Hepatocyte (in vitro differentiated cells): ENCODE results near the gene B3GNT3. TPM values are rescaled to one million over a fixed set of nuclear protein-coding genes. Genes with fewer than 3 reads are reported as not detected.
"Not testable (repeated sequence)": the region's sequence is repeated elsewhere in the genome, so short reads cannot be mapped to it uniquely, and the experiment has no call there.

Experiments used
- DNase-seq: peaks from one replicate; pipeline ENCODE4 v3.0.0-alpha.2; 2016; ENCODE audit warnings: low spot score
- H2AFZ ChIP-seq: fragments of 200-600 bp; sonication (generic); 2 replicates; pipeline ENCODE4 v1.6.0; 2016; ENCODE audit warnings: antibody characterized with exemption, mild to moderate bottlenecking
- H3K27ac ChIP-seq: fragments of 200-600 bp; sonication (generic); 2 replicates; pipeline ENCODE4 v1.5.1; 2016; ENCODE audit warnings: mild to moderate bottlenecking
- H3K27me3 ChIP-seq: fragments of 200-600 bp; sonication (generic); 2 replicates; pipeline ENCODE4 v1.6.1; 2016
- H3K36me3 ChIP-seq: fragments of 200-600 bp; sonication (generic); replicated peaks from 2 replicates; pipeline ENCODE4 v1.5.1; 2016; ENCODE audit warnings: low read depth; ENCODE audit not compliant: insufficient read depth
- H3K4me1 ChIP-seq: fragments of 200-600 bp; sonication (generic); 2 replicates; pipeline ENCODE4 v1.5.1; 2016; ENCODE audit warnings: mild to moderate bottlenecking, moderate library complexity; ENCODE audit not compliant: insufficient read depth
- H3K4me2 ChIP-seq: fragments of 200-600 bp; sonication (generic); 2 replicates; pipeline ENCODE4 v1.6.0; 2016
- H3K4me3 ChIP-seq: fragments of 200-600 bp; sonication (generic); 2 replicates; pipeline ENCODE4 v1.5.1; 2016; ENCODE audit warnings: mild to moderate bottlenecking
- H3K79me2 ChIP-seq: fragments of 200-600 bp; sonication (generic); 2 replicates; pipeline ENCODE4 v1.6.0; 2017; ENCODE audit warnings: mild to moderate bottlenecking
- H3K9me2 ChIP-seq: fragments of 200-600 bp; sonication (generic); replicated peaks from 2 replicates; pipeline ENCODE4 v1.6.0; 2017; ENCODE audit warnings: mild to moderate bottlenecking; ENCODE audit not compliant: insufficient read depth
- H3K9me3 ChIP-seq: fragments of 200-600 bp; sonication (generic); 2 replicates; pipeline ENCODE4 v1.5.1; 2016; ENCODE audit warnings: low read depth, mild to moderate bottlenecking
- H4K20me1 ChIP-seq: fragments of 200-600 bp; sonication (generic); 2 replicates; pipeline ENCODE4 v1.6.0; 2016; ENCODE audit warnings: mild to moderate bottlenecking; ENCODE audit not compliant: insufficient read depth, poor library complexity, severe bottlenecking
- EZH2 ChIP-seq: fragments of 200-600 bp; sonication (generic); IDR thresholded peaks from 2 replicates; pipeline ENCODE4 v1.6.1; 2016; ENCODE audit warnings: antibody characterized with exemption, mild to moderate bottlenecking, borderline replicate concordance
- EZH2phosphoT487 ChIP-seq: fragments of 200-600 bp; sonication (generic); IDR thresholded peaks from one replicate; pipeline ENCODE4 v1.6.1; 2018; ENCODE audit warnings: antibody characterized with exemption, mild to moderate bottlenecking, low read depth, moderate library complexity; ENCODE audit not compliant: unreplicated experiment, severe bottlenecking
- WGBS: methylation state at CpG from one replicate; pipeline ENCODE4 v1.1.6; 2016; ENCODE audit warnings: low lambda C conversion rate; ENCODE audit errors: missing lambda C conversion rate; 5-methylcytosine and 5-hydroxymethylcytosine counted together
- polyA plus RNA-seq: library from polyadenylated mRNA; unstranded; fragments of >200 nt; fragmentation: Nextera tagmentation; extraction: Ambion mirVana; gene quantifications from 2 replicates; pipeline ENCODE4 v1.2.1, GENCODE V29; 2016
- total RNA-seq: library from RNA; depleted of rRNA; stranded (reverse); fragments of >200 nt; gene quantifications from 2 replicates; pipeline ENCODE4 v1.2.3, GENCODE V29; 2014
- TF ChIP-seq, protein P1 (sequence below): fragments of 200-600 bp; sonication (generic); IDR thresholded peaks from 2 replicates; pipeline ENCODE4 v1.5.1; 2016; ENCODE audit warnings: antibody characterized with exemption, mild to moderate bottlenecking; ENCODE audit not compliant: poor library complexity

B3GNT3 gene
- total and polyA plus RNA-seq, 2 experiments from 2014 or later: 14.6 to 19.1 TPM

DNA sequence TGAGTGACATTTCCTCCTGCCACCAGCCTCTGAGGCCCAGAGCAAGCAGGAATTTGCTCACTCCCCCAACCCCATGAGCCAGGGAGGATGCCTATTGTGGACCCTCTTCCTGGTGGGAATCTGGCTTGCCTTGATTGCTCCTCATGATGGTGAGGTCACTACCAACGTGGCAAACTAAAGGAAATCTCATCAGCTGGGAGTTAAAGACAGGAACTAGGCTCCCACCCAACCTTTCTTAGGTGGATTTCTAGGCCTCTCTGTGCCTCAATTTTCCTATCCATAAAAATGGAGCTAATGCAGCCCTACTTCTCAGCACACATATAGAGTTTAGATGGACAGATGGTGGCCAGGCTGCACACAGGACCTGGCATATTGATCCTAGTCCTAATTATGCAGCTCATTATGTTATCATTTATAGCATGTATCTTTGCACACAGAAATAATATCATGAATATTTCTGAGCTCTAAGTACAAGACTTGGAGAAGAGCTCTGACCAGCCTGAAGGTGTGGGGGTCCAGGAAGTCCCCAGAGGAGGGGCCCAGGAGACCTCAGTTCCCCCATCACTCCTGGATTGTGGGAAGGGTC lies 2.0 kb downstream of the B3GNT3 start:
- peaks cover 24% of the 10 kb centered on the region for H3K79me2 ChIP-seq
- DNase-seq: no peak
- TF ChIP-seq, protein P1, sequence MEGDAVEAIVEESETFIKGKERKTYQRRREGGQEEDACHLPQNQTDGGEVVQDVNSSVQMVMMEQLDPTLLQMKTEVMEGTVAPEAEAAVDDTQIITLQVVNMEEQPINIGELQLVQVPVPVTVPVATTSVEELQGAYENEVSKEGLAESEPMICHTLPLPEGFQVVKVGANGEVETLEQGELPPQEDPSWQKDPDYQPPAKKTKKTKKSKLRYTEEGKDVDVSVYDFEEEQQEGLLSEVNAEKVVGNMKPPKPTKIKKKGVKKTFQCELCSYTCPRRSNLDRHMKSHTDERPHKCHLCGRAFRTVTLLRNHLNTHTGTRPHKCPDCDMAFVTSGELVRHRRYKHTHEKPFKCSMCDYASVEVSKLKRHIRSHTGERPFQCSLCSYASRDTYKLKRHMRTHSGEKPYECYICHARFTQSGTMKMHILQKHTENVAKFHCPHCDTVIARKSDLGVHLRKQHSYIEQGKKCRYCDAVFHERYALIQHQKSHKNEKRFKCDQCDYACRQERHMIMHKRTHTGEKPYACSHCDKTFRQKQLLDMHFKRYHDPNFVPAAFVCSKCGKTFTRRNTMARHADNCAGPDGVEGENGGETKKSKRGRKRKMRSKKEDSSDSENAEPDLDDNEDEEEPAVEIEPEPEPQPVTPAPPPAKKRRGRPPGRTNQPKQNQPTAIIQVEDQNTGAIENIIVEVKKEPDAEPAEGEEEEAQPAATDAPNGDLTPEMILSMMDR: no peak
- no peak for TF ChIP-seq EZH2phosphoT487
- TF ChIP-seq EZH2: no peak
- H3K4me1 ChIP-seq: peaks cover 18% of the 10 kb centered on the region
- 100% methylated on average over 1 of the region's 1 CpG for WGBS
- H4K20me1 ChIP-seq: no peaks in the 10 kb centered on the region
- peaks cover 19% of the 10 kb centered on the region for H3K27me3 ChIP-seq
- H3K36me3 ChIP-seq: no peaks in the 10 kb centered on the region
- no peaks in the 10 kb centered on the region for H3K9me3 ChIP-seq
- H2AFZ ChIP-seq: no peak overlapping the region
- H3K4me3 ChIP-seq: no peak overlapping the region
- H3K9me2 ChIP-seq: no peaks in the 10 kb centered on the region
- H3K4me2 ChIP-seq: peak overlapping the region; percentile 77
- peak overlapping the region; percentile 97 for H3K27ac ChIP-seq

GRCh38 chr19:17797424-17798201 lies 2.7 kb downstream of the B3GNT3 start:
- H2AFZ ChIP-seq: no peak overlapping the region

GRCh38 chr19:17798599-17798998 lies 3.7 kb downstream of the B3GNT3 start:
- DNase-seq, H3K9me3 ChIP-seq, H3K4me3 ChIP-seq, H3K9me2 ChIP-seq, H4K20me1 ChIP-seq, H3K36me3 ChIP-seq, H2AFZ ChIP-seq, H3K4me2 ChIP-seq: not testable (repeated sequence)
- Histone ChIP-seq H3K79me2 (peaks cover 24% of the 10 kb centered on the region), H3K27me3 (peaks cover 18% of the 10 kb centered on the region), H3K27ac (peak overlapping the region; percentile 98), H3K4me1 (peaks cover 18% of the 10 kb centered on the region)
- WGBS: 90% methylated on average over 3 of the region's 3 CpGs

More at GRCh38 chr19:17797424-17798201, 2.7 kb downstream of the B3GNT3 start:
- no peaks in the 10 kb centered on the region for H3K9me3 ChIP-seq
- no peaks in the 10 kb centered on the region for H3K9me2 ChIP-seq
- peak; percentile 88 for DNase-seq
- peak overlapping the region; percentile 77 for H3K4me2 ChIP-seq
- H3K4me1 ChIP-seq: peaks cover 18% of the 10 kb centered on the region
- peak overlapping the region; percentile 98 for H3K27ac ChIP-seq
- peaks cover 19% of the 10 kb centered on the region for H3K27me3 ChIP-seq
- no peaks in the 10 kb centered on the region for H3K36me3 ChIP-seq
- WGBS: 66% methylated on average over 11 of the region's 11 CpGs
- no peak overlapping the region for H3K4me3 ChIP-seq
- no peaks in the 10 kb centered on the region for H4K20me1 ChIP-seq
- H3K79me2 ChIP-seq: peaks cover 24% of the 10 kb centered on the region
- TF ChIP-seq, protein P1: no peak
- TF ChIP-seq EZH2 (no peak), EZH2phosphoT487 (no peak)

- Histone ChIP-seq H3K9me2 (no peaks in the 10 kb centered on the region), H3K27ac (no peak overlapping the region), H3K79me2 (peaks cover 21% of the 10 kb centered on the region), H3K36me3 (no peaks in the 10 kb centered on the region), H2AFZ (no peak overlapping the region), H3K4me3 (no peak overlapping the region), H3K9me3 (no peaks in the 10 kb centered on the region), H3K4me2 (no peak overlapping the region), H4K20me1 (no peaks in the 10 kb centered on the region), H3K27me3 (no peaks in the 10 kb centered on the region), H3K4me1 (peaks cover 8% of the 10 kb centered on the region)
- 70% methylated on average over 12 of the region's 12 CpGs for WGBS
- TF ChIP-seq, protein P1: no peak
- no peak for TF ChIP-seq EZH2
- TF ChIP-seq EZH2phosphoT487: no peak
- no peak for DNase-seq
Observed at GRCh38 chr19:17802137-17802858, 7.4 kb downstream of the B3GNT3 start.
